ENCODE data around the gene CCDC102A. TPM values are rescaled to one million over a fixed set of nuclear protein-coding genes. Genes with fewer than 3 reads are reported as not detected.
"Not testable (repeated sequence)": the region's sequence is repeated elsewhere in the genome, so short reads cannot be mapped to it uniquely, and the experiment has no call there.

CCDC102A gene
- total RNA-seq, 1 experiment from 2014 or later = 22.2 TPM

GRCh38 chr16:57568173-57568678, 31.9 kb upstream of the CCDC102A start:
- no peak for DNase-seq (ENCODE audit: low read depth)
- in situ Hi-C loops (cut with HindIII; ENCODE audit: low pct_unique_long_range_greater_than_20kb, low sequenced_read_pairs) = no loop called here

GRCh38 chr16:57567691-57568090, 31.3 kb upstream of the CCDC102A start:
- in situ Hi-C loops (cut with HindIII; ENCODE audit: low pct_unique_long_range_greater_than_20kb, low sequenced_read_pairs) = no loop called here
- no peak for DNase-seq (ENCODE audit: low read depth)

GRCh38 chr16:57566436-57566835, 30.1 kb upstream of the CCDC102A start:
- no peak for DNase-seq (ENCODE audit: low read depth)
- in situ Hi-C loops (cut with HindIII; ENCODE audit: low pct_unique_long_range_greater_than_20kb, low sequenced_read_pairs) = no loop called here

- in situ Hi-C loops (cut with HindIII; ENCODE audit: low pct_unique_long_range_greater_than_20kb, low sequenced_read_pairs) = no loop called here
- no peak for DNase-seq (ENCODE audit: low read depth)
Observed at GRCh38 chr16:57565461-57565860, 29.1 kb upstream of the CCDC102A start.

GRCh38 chr16:57564571-57565270, 28.4 kb upstream of the CCDC102A start:
- in situ Hi-C loops (cut with HindIII; ENCODE audit: low pct_unique_long_range_greater_than_20kb, low sequenced_read_pairs) = no loop called here
- DNase-seq (ENCODE audit: low read depth) = no peak

GRCh38 chr16:57563761-57564160, 27.4 kb upstream of the CCDC102A start:
- in situ Hi-C loops (cut with HindIII; ENCODE audit: low pct_unique_long_range_greater_than_20kb, low sequenced_read_pairs) = no loop called here
- no peak for DNase-seq (ENCODE audit: low read depth)

GRCh38 chr16:57563487-57563750, 27.0 kb upstream of the CCDC102A start:
- in situ Hi-C loops (cut with HindIII; ENCODE audit: low pct_unique_long_range_greater_than_20kb, low sequenced_read_pairs) = no loop called here
- DNase-seq (ENCODE audit: low read depth) = no peak

- no peak for DNase-seq (ENCODE audit: low read depth)
- in situ Hi-C loops (cut with HindIII; ENCODE audit: low pct_unique_long_range_greater_than_20kb, low sequenced_read_pairs) = no loop called here
Observed at GRCh38 chr16:57562669-57563486, 26.5 kb upstream of the CCDC102A start.

GRCh38 chr16:57562066-57562465, 25.7 kb upstream of the CCDC102A start:
- in situ Hi-C loops (cut with HindIII; ENCODE audit: low pct_unique_long_range_greater_than_20kb, low sequenced_read_pairs) = no loop called here
- no peak for DNase-seq (ENCODE audit: low read depth)

GRCh38 chr16:57559072-57559790, 22.9 kb upstream of the CCDC102A start:
- no peak for DNase-seq (ENCODE audit: low read depth)
- in situ Hi-C loops (cut with HindIII; ENCODE audit: low pct_unique_long_range_greater_than_20kb, low sequenced_read_pairs) = no loop called here

GRCh38 chr16:57556941-57557541, 20.7 kb upstream of the CCDC102A start:
- in situ Hi-C loops (cut with HindIII; ENCODE audit: low pct_unique_long_range_greater_than_20kb, low sequenced_read_pairs) = no loop called here
- DNase-seq (ENCODE audit: low read depth) = no peak

GRCh38 chr16:57555831-57556230, 19.5 kb upstream of the CCDC102A start:
- in situ Hi-C loops (cut with HindIII; ENCODE audit: low pct_unique_long_range_greater_than_20kb, low sequenced_read_pairs) = no loop called here
- no peak for DNase-seq (ENCODE audit: low read depth)

- DNase-seq (ENCODE audit: low read depth) = no peak
- in situ Hi-C loops (cut with HindIII; ENCODE audit: low pct_unique_long_range_greater_than_20kb, low sequenced_read_pairs) = no loop called here
Observed at GRCh38 chr16:57551057-57551456, 14.7 kb upstream of the CCDC102A start.

GRCh38 chr16:57549730-57550129, 13.4 kb upstream of the CCDC102A start:
- no peak for DNase-seq (ENCODE audit: low read depth)
- in situ Hi-C loops (cut with HindIII; ENCODE audit: low pct_unique_long_range_greater_than_20kb, low sequenced_read_pairs) = no loop called here

GRCh38 chr16:57548408-57548807, 12.0 kb upstream of the CCDC102A start:
- DNase-seq (ENCODE audit: low read depth) = no peak
- in situ Hi-C loops (cut with HindIII; ENCODE audit: low pct_unique_long_range_greater_than_20kb, low sequenced_read_pairs) = no loop called here

- in situ Hi-C loops (cut with HindIII; ENCODE audit: low pct_unique_long_range_greater_than_20kb, low sequenced_read_pairs); DNase-seq (ENCODE audit: low read depth): not testable (repeated sequence)
Observed at GRCh38 chr16:57547524-57547923, 11.2 kb upstream of the CCDC102A start.

- DNase-seq (ENCODE audit: low read depth) = no peak
- in situ Hi-C loops (cut with HindIII; ENCODE audit: low pct_unique_long_range_greater_than_20kb, low sequenced_read_pairs) = no loop called here
Observed at GRCh38 chr16:57544124-57544653, 7.8 kb upstream of the CCDC102A start.

GRCh38 chr16:57541754-57542435, 5.5 kb upstream of the CCDC102A start:
- DNase-seq (ENCODE audit: low read depth) = no peak
- in situ Hi-C loops (cut with HindIII; ENCODE audit: low pct_unique_long_range_greater_than_20kb, low sequenced_read_pairs) = no loop called here

Measured in Caki2 (cell line).